NCI-H1092 treated with DMSO at 0.1 percent for 48 hours (cell line): ENCODE data around the gene TENT5C.

Experiments
- DNase-seq: peaks from one replicate; lab custom pipeline; 2025; lab: John Stamatoyannopoulos, UW

The TENT5C gene

GRCh38 chr1:117613969-117614729 lies 8.3 kb downstream of the TENT5C start:
- DNase-seq: no peak

- DNase-seq: no peak
Measured at GRCh38 chr1:117615474-117615873, 9.6 kb downstream of the TENT5C start.

GRCh38 chr1:117616356-117616755 lies 10.5 kb downstream of the TENT5C start:
- no peak for DNase-seq

- DNase-seq: no peak
Measured at GRCh38 chr1:117616967-117617366, 11.1 kb downstream of the TENT5C start.

GRCh38 chr1:117618450-117619122 lies 12.7 kb downstream of the TENT5C start:
- no peak for DNase-seq

GRCh38 chr1:117620440-117620839 lies 14.6 kb downstream of the TENT5C start:
- DNase-seq: no peak

GRCh38 chr1:117621316-117621715 lies 15.5 kb downstream of the TENT5C start:
- DNase-seq: no peak

- no peak for DNase-seq
Measured at GRCh38 chr1:117622726-117623125, 16.9 kb downstream of the TENT5C start.

- no peak for DNase-seq
Measured at GRCh38 chr1:117623141-117623540, 17.3 kb downstream of the TENT5C start.

GRCh38 chr1:117623698-117624097 lies 17.9 kb downstream of the TENT5C start:
- DNase-seq: no peak

- DNase-seq: peak; percentile 31
Measured at GRCh38 chr1:117627546-117628130, 21.8 kb downstream of the TENT5C start.

GRCh38 chr1:117628343-117628742 lies 22.5 kb downstream of the TENT5C start:
- no peak for DNase-seq

GRCh38 chr1:117629625-117630422 lies 24.0 kb downstream of the TENT5C start:
- no peak for DNase-seq

- DNase-seq: no peak
Measured at GRCh38 chr1:117630423-117630998, 24.7 kb downstream of the TENT5C start.

- DNase-seq: peak; percentile 5
Measured at GRCh38 chr1:117631359-117632160, 25.7 kb downstream of the TENT5C start.

GRCh38 chr1:117632269-117633067 lies 26.6 kb downstream of the TENT5C start:
- DNase-seq: peak; percentile 24

- no peak for DNase-seq
Measured at GRCh38 chr1:117633068-117633345, 27.2 kb downstream of the TENT5C start.

- DNase-seq: no peak
Measured at GRCh38 chr1:117633423-117633822, 27.6 kb downstream of the TENT5C start.

- no peak for DNase-seq
Measured at GRCh38 chr1:117633936-117634335, 28.1 kb downstream of the TENT5C start.

- DNase-seq: no peak
Measured at GRCh38 chr1:117634631-117635030, 28.8 kb downstream of the TENT5C start.

GRCh38 chr1:117635805-117636204 lies 30.0 kb downstream of the TENT5C start:
- DNase-seq: no peak
